Measurements from ENCODE around the gene FHOD1. TPM values are rescaled to one million over a fixed set of nuclear protein-coding genes. Genes with fewer than 3 reads are reported as not detected.

Gene FHOD1
- total RNA-seq, 1 experiment from 2014 or later: 33.1 TPM

DNA sequence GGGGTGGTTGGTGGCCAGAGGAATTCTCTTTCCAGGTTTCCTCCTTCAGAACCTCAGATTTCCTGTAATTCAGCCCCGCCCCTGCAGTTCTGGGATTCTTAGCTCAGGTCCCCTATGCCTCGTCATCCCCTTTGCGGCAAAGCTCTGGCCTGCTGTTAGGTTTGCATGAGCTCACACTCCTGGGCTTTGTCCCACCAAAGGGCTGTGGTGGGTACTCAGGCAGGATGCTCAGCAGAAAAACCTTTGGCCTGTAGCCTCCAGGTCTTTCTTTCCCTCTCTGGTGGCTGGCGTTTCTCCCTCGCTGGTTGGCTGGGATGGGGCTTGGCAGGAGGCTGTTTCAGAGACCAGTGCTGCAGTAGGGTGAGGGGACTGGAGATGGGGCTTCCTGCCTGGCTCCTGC is 22.5 kb upstream of the FHOD1 start:
- H3K79me2 ChIP-seq (ENCODE audit: low read length): no peaks in the 10 kb centered on the region
- H3K36me3 ChIP-seq (ENCODE audit: insufficient read depth, low read length): no peaks in the 10 kb centered on the region
- no peak overlapping the region for H3K27ac ChIP-seq (ENCODE audit: low read length)
- H4K20me1 ChIP-seq (ENCODE audit: insufficient read depth, low read depth, low read length): no peaks in the 10 kb centered on the region
- H3K9ac ChIP-seq (ENCODE audit: low read length): no peak overlapping the region
- no peaks in the 10 kb centered on the region for H3K4me1 ChIP-seq (ENCODE audit: low read length)
- no peaks in the 10 kb centered on the region for H3K9me3 ChIP-seq (ENCODE audit: low read length)
- no peak overlapping the region for H3K4me2 ChIP-seq (ENCODE audit: low read depth, low read length, poor library complexity, severe bottlenecking)
- no peaks in the 10 kb centered on the region for H3K27me3 ChIP-seq (ENCODE audit: low read length)
- no peak for DNase-seq
- no peaks in the 10 kb centered on the region for H3K9me2 ChIP-seq (replicated peaks; ENCODE audit: insufficient read depth, low read length)
- H2AFZ ChIP-seq (ENCODE audit: low read length): no peak overlapping the region
- H3K4me3 ChIP-seq (ENCODE audit: low read length): no peak overlapping the region

DNA sequence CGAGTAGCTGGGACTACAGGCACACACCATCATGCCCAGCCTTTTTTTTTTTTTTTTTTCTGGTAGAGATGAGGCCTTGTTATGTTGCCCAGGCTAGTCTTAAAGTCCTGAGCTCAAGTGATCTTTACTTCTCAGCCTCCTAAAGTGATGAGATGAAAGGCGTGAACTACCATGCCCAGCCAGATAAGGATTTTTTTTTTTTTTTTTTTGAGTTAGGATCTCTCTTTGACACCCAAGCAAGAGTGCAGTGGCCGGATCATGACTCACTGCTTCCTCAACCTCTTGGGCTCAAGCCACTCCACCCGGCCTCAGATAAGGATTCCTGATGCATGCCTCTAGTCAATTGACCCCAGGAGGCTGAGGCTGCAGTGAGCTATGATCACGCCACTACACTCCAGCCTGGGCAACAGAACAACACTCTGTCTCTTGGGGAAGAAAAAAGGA is 20.9 kb upstream of the FHOD1 start:
- no peaks in the 10 kb centered on the region for H3K9me3 ChIP-seq (ENCODE audit: low read length)
- no peak overlapping the region for H3K27ac ChIP-seq (ENCODE audit: low read length)
- no peaks in the 10 kb centered on the region for H3K79me2 ChIP-seq (ENCODE audit: low read length)
- no peaks in the 10 kb centered on the region for H3K9me2 ChIP-seq (replicated peaks; ENCODE audit: insufficient read depth, low read length)
- no peaks in the 10 kb centered on the region for H3K4me1 ChIP-seq (ENCODE audit: low read length)
- no peaks in the 10 kb centered on the region for H3K36me3 ChIP-seq (ENCODE audit: insufficient read depth, low read length)
- no peak overlapping the region for H3K9ac ChIP-seq (ENCODE audit: low read length)
- H3K4me3 ChIP-seq (ENCODE audit: low read length): no peak overlapping the region
- no peak overlapping the region for H2AFZ ChIP-seq (ENCODE audit: low read length)
- H3K27me3 ChIP-seq (ENCODE audit: low read length): no peaks in the 10 kb centered on the region
- no peaks in the 10 kb centered on the region for H4K20me1 ChIP-seq (ENCODE audit: insufficient read depth, low read depth, low read length)
- H3K4me2 ChIP-seq (ENCODE audit: low read depth, low read length, poor library complexity, severe bottlenecking): no peak overlapping the region
- no peak for DNase-seq

DNA sequence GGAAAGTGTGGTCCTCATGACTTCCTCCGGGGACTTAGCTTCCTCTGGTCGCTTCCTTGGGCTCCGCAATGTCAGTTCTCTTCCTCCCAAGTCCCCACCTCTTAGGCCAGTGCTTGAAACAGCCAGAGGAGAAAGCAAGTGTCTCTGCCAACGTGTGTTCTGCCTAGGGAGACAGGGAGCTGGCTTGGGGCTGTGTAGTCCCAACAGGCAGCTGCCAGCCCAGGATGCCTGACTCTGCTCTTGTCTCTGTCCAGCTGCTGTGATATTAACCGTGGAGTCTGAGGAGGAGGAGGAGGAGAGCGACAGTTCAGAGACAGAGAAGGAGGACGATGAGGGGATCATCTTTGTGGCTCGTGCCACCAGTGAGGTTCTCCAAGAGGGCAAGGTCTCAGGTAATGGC is 18.6 kb upstream of the FHOD1 start:
- Histone ChIP-seq H3K9ac (ENCODE audit: low read length) (no peak overlapping the region), H3K27ac (ENCODE audit: low read length) (no peak overlapping the region), H3K4me1 (ENCODE audit: low read length) (no peaks in the 10 kb centered on the region), H3K9me2 (replicated peaks; ENCODE audit: insufficient read depth, low read length) (no peaks in the 10 kb centered on the region), H3K9me3 (ENCODE audit: low read length) (no peaks in the 10 kb centered on the region), H3K79me2 (ENCODE audit: low read length) (no peaks in the 10 kb centered on the region), H2AFZ (ENCODE audit: low read length) (no peak overlapping the region), H4K20me1 (ENCODE audit: insufficient read depth, low read depth, low read length) (no peaks in the 10 kb centered on the region), H3K4me3 (ENCODE audit: low read length) (no peak overlapping the region), H3K4me2 (ENCODE audit: low read depth, low read length, poor library complexity, severe bottlenecking) (no peak overlapping the region), H3K36me3 (ENCODE audit: insufficient read depth, low read length) (no peaks in the 10 kb centered on the region), H3K27me3 (ENCODE audit: low read length) (no peaks in the 10 kb centered on the region)
- DNase-seq: no peak

DNA sequence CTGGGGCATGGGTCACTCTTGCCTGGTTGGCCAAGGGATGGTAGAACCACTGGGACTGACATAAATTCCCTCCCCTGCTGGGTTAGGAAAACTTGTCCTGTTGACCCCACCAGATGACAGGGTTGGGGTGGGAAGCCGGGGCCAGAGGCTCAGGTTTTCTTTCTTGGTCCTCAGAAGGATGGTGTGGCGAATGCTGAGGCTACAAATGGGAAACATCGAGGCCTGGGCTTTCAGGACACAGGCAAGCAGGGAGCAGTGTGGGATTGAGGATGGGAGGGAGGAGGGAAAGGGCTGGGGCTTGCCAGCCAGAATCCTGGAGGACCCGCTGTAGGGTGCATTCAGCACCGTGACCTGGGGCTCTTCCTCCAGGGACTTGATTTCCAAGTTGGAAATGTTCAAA is 17.6 kb upstream of the FHOD1 start:
- no peak overlapping the region for H3K9ac ChIP-seq (ENCODE audit: low read length)
- H3K9me3 ChIP-seq (ENCODE audit: low read length): no peaks in the 10 kb centered on the region
- no peak for DNase-seq
- no peaks in the 10 kb centered on the region for H3K36me3 ChIP-seq (ENCODE audit: insufficient read depth, low read length)
- H3K27me3 ChIP-seq (ENCODE audit: low read length): no peaks in the 10 kb centered on the region
- no peaks in the 10 kb centered on the region for H3K4me1 ChIP-seq (ENCODE audit: low read length)
- H3K79me2 ChIP-seq (ENCODE audit: low read length): no peaks in the 10 kb centered on the region
- H3K4me3 ChIP-seq (ENCODE audit: low read length): no peak overlapping the region
- no peak overlapping the region for H2AFZ ChIP-seq (ENCODE audit: low read length)
- H4K20me1 ChIP-seq (ENCODE audit: insufficient read depth, low read depth, low read length): no peaks in the 10 kb centered on the region
- H3K4me2 ChIP-seq (ENCODE audit: low read depth, low read length, poor library complexity, severe bottlenecking): no peak overlapping the region
- no peak overlapping the region for H3K27ac ChIP-seq (ENCODE audit: low read length)
- no peaks in the 10 kb centered on the region for H3K9me2 ChIP-seq (replicated peaks; ENCODE audit: insufficient read depth, low read length)

DNA sequence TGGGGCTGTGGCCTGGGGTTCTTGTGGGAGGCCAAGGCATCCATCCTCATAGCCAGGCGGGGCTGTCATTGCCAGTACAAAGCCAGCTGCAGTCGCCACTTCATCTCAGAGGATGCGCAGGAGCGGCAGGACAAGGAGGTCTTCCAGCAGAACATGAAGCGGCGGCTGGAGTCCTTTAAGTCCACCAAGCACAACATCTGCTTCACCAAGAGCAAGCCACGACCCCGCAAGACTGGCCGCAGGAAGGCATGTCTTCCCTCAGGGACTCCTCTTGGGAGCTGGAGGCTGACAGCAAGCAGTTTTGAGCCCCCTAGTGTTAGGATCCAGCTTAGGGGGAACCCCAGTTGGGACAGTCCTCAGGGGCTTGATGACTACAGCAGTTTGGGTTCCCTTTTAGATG is 17.0 kb upstream of the FHOD1 start:
- no peaks in the 10 kb centered on the region for H4K20me1 ChIP-seq (ENCODE audit: insufficient read depth, low read depth, low read length)
- peak; percentile 62 for DNase-seq
- H3K36me3 ChIP-seq (ENCODE audit: insufficient read depth, low read length): no peaks in the 10 kb centered on the region
- no peaks in the 10 kb centered on the region for H3K4me1 ChIP-seq (ENCODE audit: low read length)
- no peaks in the 10 kb centered on the region for H3K9me2 ChIP-seq (replicated peaks; ENCODE audit: insufficient read depth, low read length)
- H2AFZ ChIP-seq (ENCODE audit: low read length): no peak overlapping the region
- no peaks in the 10 kb centered on the region for H3K9me3 ChIP-seq (ENCODE audit: low read length)
- no peaks in the 10 kb centered on the region for H3K79me2 ChIP-seq (ENCODE audit: low read length)
- H3K27ac ChIP-seq (ENCODE audit: low read length): no peak overlapping the region
- no peak overlapping the region for H3K4me3 ChIP-seq (ENCODE audit: low read length)
- H3K4me2 ChIP-seq (ENCODE audit: low read depth, low read length, poor library complexity, severe bottlenecking): no peak overlapping the region
- no peaks in the 10 kb centered on the region for H3K27me3 ChIP-seq (ENCODE audit: low read length)
- no peak overlapping the region for H3K9ac ChIP-seq (ENCODE audit: low read length)

DNA sequence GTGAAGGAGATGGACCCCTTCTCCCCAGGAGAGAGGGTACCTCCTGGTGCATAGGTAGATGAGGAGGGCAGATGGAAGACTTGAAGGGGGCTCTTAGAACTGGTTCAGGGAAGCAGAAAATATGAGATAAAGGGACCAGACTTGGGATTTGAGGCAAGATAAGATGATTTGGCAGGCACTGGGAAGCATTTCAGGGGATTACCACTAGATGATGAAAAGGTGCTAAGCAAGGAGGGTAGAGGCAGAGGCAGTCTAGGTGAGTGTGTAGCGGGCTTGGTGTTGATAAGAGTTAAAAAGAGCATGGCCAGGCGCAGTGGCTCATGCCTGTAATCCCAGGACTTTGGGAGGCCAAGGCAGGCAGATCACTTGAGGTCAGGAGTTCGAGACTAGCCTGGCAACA is 15.9 kb upstream of the FHOD1 start:
- no peak overlapping the region for H3K4me2 ChIP-seq (ENCODE audit: low read depth, low read length, poor library complexity, severe bottlenecking)
- H3K27ac ChIP-seq (ENCODE audit: low read length): no peak overlapping the region
- no peak for DNase-seq
- no peak overlapping the region for H3K4me3 ChIP-seq (ENCODE audit: low read length)
- H3K4me1 ChIP-seq (ENCODE audit: low read length): no peaks in the 10 kb centered on the region
- no peaks in the 10 kb centered on the region for H3K36me3 ChIP-seq (ENCODE audit: insufficient read depth, low read length)
- no peaks in the 10 kb centered on the region for H3K9me2 ChIP-seq (replicated peaks; ENCODE audit: insufficient read depth, low read length)
- no peaks in the 10 kb centered on the region for H3K79me2 ChIP-seq (ENCODE audit: low read length)
- no peaks in the 10 kb centered on the region for H3K9me3 ChIP-seq (ENCODE audit: low read length)
- H3K9ac ChIP-seq (ENCODE audit: low read length): no peak overlapping the region
- H3K27me3 ChIP-seq (ENCODE audit: low read length): no peaks in the 10 kb centered on the region
- no peaks in the 10 kb centered on the region for H4K20me1 ChIP-seq (ENCODE audit: insufficient read depth, low read depth, low read length)
- no peak overlapping the region for H2AFZ ChIP-seq (ENCODE audit: low read length)

DNA sequence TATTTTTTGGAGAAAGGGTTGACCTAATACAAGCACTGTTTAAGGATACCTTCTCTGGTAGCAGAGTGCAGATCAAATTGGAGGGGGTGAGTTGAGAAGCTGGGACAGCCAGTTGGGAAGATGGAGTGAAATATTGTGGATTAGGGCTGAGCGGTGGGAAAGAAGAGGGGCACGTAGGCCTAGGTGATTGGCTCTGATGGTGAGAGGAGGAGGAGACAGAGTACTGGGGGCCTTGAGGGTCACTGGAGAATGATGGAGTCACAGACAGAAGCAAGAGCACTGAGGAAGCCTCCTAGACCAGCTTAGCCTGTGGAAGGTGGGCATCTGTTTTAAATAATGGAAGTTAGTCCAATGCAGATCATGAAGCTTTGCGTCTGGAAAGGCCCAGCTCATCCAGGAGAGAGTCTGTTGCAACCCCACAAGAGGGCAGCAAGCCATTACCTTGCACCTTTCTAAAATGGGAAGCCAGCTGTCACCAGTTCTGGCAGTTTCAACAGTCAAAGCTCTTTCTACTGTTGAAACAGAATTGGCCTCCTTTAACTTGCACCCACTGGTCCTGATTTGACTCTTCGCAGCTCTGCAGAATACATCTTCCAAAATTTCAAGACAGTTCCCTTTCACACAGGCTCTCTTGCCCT is 13.3 kb upstream of the FHOD1 start:
- H3K4me2 ChIP-seq (ENCODE audit: low read depth, low read length, poor library complexity, severe bottlenecking): no peak overlapping the region
- H3K9me2 ChIP-seq (replicated peaks; ENCODE audit: insufficient read depth, low read length): no peaks in the 10 kb centered on the region
- no peak overlapping the region for H3K9ac ChIP-seq (ENCODE audit: low read length)
- no peaks in the 10 kb centered on the region for H3K79me2 ChIP-seq (ENCODE audit: low read length)
- H3K4me3 ChIP-seq (ENCODE audit: low read length): no peak overlapping the region
- H3K9me3 ChIP-seq (ENCODE audit: low read length): no peaks in the 10 kb centered on the region
- H3K27ac ChIP-seq (ENCODE audit: low read length): no peak overlapping the region
- H3K27me3 ChIP-seq (ENCODE audit: low read length): no peaks in the 10 kb centered on the region
- H4K20me1 ChIP-seq (ENCODE audit: insufficient read depth, low read depth, low read length): no peaks in the 10 kb centered on the region
- no peaks in the 10 kb centered on the region for H3K36me3 ChIP-seq (ENCODE audit: insufficient read depth, low read length)
- no peak overlapping the region for H2AFZ ChIP-seq (ENCODE audit: low read length)
- H3K4me1 ChIP-seq (ENCODE audit: low read length): no peaks in the 10 kb centered on the region
- DNase-seq: peak; percentile 72

DNA sequence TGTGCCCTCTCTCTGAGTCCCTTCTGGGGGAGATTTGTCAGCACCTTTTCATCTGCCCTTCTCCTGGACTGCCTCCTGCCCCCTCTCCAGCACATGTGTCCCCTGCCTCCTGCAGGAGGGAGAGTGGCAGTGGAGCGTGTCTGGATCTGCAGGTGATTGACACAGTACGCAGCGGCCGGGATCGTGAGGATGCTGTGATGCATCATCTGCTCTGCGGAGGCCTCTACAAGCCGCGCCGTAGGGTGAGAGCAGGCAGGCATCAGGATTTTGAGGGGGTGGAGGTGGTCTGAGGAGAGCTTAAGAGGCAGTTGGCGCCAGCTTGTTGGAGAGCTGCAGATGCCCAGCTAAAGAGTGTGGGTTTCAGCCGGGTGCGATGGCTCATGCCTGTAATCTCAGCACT is 12.4 kb upstream of the FHOD1 start:
- Histone ChIP-seq H3K36me3 (ENCODE audit: insufficient read depth, low read length) (no peaks in the 10 kb centered on the region), H4K20me1 (ENCODE audit: insufficient read depth, low read depth, low read length) (no peaks in the 10 kb centered on the region), H3K4me1 (ENCODE audit: low read length) (no peaks in the 10 kb centered on the region), H3K27ac (ENCODE audit: low read length) (no peak overlapping the region), H3K4me3 (ENCODE audit: low read length) (no peak overlapping the region), H3K9me2 (replicated peaks; ENCODE audit: insufficient read depth, low read length) (no peaks in the 10 kb centered on the region), H3K9ac (ENCODE audit: low read length) (no peak overlapping the region), H3K9me3 (ENCODE audit: low read length) (no peaks in the 10 kb centered on the region), H3K4me2 (ENCODE audit: low read depth, low read length, poor library complexity, severe bottlenecking) (no peak overlapping the region), H3K27me3 (ENCODE audit: low read length) (no peaks in the 10 kb centered on the region), H2AFZ (ENCODE audit: low read length) (no peak overlapping the region), H3K79me2 (ENCODE audit: low read length) (no peaks in the 10 kb centered on the region)
- no peak for DNase-seq
